Psoas muscle (tissue), 8 donors: ENCODE measurements around the gene SGK1. TPM values are rescaled to one million over a fixed set of nuclear protein-coding genes. Genes with fewer than 3 reads are reported as not detected.

ENCODE experiments used
- ATAC-seq, 4 donors: fragments of 200-7000 bp; cut with Tn5 transposase; one replicate each; pipeline ENCODE4 v1.9.1; 2020; ENCODE audit warnings: moderate library complexity in 3 of 4, mild to moderate bottlenecking in 2 of 4
- DNase-seq, 2 donors: peaks; one replicate each; pipeline ENCODE4 v3.0.0-alpha.2; 2020
- H3K27ac ChIP-seq: fragments of 200-600 bp; one replicate; pipeline ENCODE4 v1.8.0; 2022
- H3K27me3 ChIP-seq, 3 donors: fragments of 200-600 bp in 1 of 3; one replicate each; pipeline versions ENCODE4 v1.6.1 to v1.8.0; 2013 to 2022; ENCODE audit warnings: low read length in 2 of 3, mild to moderate bottlenecking in 2 of 3, moderate library complexity in 1 of 3; ENCODE audit not compliant: insufficient read depth in 3 of 3
- H3K36me3 ChIP-seq, 2 donors: fragments of 200-600 bp in 1 of 2; one replicate each; pipeline versions ENCODE4 v1.6.1 to v1.8.0; 2013 to 2022; ENCODE audit warnings: low read depth in 1 of 2, mild to moderate bottlenecking in 1 of 2, moderate library complexity in 1 of 2; ENCODE audit not compliant: insufficient read depth in 1 of 2
- H3K4me1 ChIP-seq: fragments of 200-600 bp; one replicate; pipeline ENCODE4 v1.8.0; 2022
- H3K4me3 ChIP-seq: fragments of 200-600 bp; one replicate; pipeline ENCODE4 v1.8.0; 2022; ENCODE audit warnings: mild to moderate bottlenecking
- H3K9me3 ChIP-seq: fragments of 200-600 bp; one replicate; pipeline ENCODE4 v1.8.0; 2022
- CTCF ChIP-seq: fragments of 200-600 bp; IDR thresholded peaks from one replicate; pipeline ENCODE4 v1.8.0; 2022; ENCODE audit warnings: antibody characterized with exemption
- WGBS, 3 donors: extraction: QIAGEN DNeasy Blood & Tissue Kit; methylation state at CpG; one replicate each; pipeline versions ENCODE4 v1.1.6 to v1.1.7; 2013; 5-methylcytosine and 5-hydroxymethylcytosine counted together
- intact Hi-C, 2 donors: fragments of 100-400 bp; cut with DNase I; formaldehyde crosslinking; loops; one replicate each; pipeline versions ENCODE4 v1.11.0 to v1.14.2; 2022
- polyA plus RNA-seq, 3 donors: library from polyadenylated mRNA; stranded (reverse); fragments of 200-250 nt; gene quantifications; one replicate each; pipeline ENCODE4 v1.2.3, GENCODE V29; 2013
- total RNA-seq, 4 donors: library from RNA; stranded (reverse); fragmentation: NEBNext Ultra II Directional in 2 of 4; extraction: Animal tissue kit (Norgen Biotek cat#: 25700) in 2 of 4; gene quantifications; one replicate each; pipeline versions ENCODE4 v1.2.1 to v1.2.4, GENCODE V29; 2021 to 2023
- donor health status: healthy with polysubstance abuse.
- donor health status: DM: no; HTN: no; CAD: no; lungs with moderate emphysema.
- donor health status: Bipolar disorder and iron deficiency.
- donor health status: healthy.
- donor health status: DM: yes; HTN: yes; CAD: no.
- donor health status: DM: no; HTN: no; CAD: no.
- donor health status: DM: no; HTN: no; CAD: no.
- donor health status: DM: yes; HTN: yes; CAD: no.

Gene SGK1
- total and polyA plus RNA-seq, 7 donors: 34.4 to 125 (median 64.1) TPM

- WGBS, 3 donors: 79 to 84% (median 81%) methylated on average over 8 of the region's 8 CpGs
- no peak overlapping the region for H3K4me3 ChIP-seq
- no peak for TF ChIP-seq CTCF
- no peaks in the 10 kb centered on the region for H3K27me3 ChIP-seq
- H3K36me3 ChIP-seq: peaks cover 0 to 7% of the 10 kb centered on the region in 2 donors
- no peaks in the 10 kb centered on the region for H3K9me3 ChIP-seq
- peaks cover 3% of the 10 kb centered on the region for H3K4me1 ChIP-seq
- no peak for ATAC-seq
- intact Hi-C loops: no loop called here
- DNase-seq: no peak
- no peak overlapping the region for H3K27ac ChIP-seq
These were observed 153.6 kb downstream of the SGK1 start for GRCh38 chr6:134164300-134164699.

- H3K27ac ChIP-seq: no peak overlapping the region
- ATAC-seq (no peak), DNase-seq (no peak)
- H3K27me3 ChIP-seq: no peaks in the 10 kb centered on the region
- no peaks in the 10 kb centered on the region for H3K9me3 ChIP-seq
- H3K36me3 ChIP-seq: no peaks in the 10 kb centered on the region
- intact Hi-C loops: no loop called here
- no peak overlapping the region for H3K4me3 ChIP-seq
- no peaks in the 10 kb centered on the region for H3K4me1 ChIP-seq
- WGBS, 3 donors: 54 to 87% (median 80%) methylated on average over 3 of the region's 3 CpGs
- no peak for TF ChIP-seq CTCF
These were observed 155.0 kb downstream of the SGK1 start for GRCh38 chr6:134162932-134163331.

GRCh38 chr6:134161041-134161440 lies 156.9 kb downstream of the SGK1 start:
- H3K9me3 ChIP-seq: no peaks in the 10 kb centered on the region
- intact Hi-C loops: no loop called here
- no peaks in the 10 kb centered on the region for H3K4me1 ChIP-seq
- no peak overlapping the region for H3K27ac ChIP-seq
- no peak overlapping the region for H3K4me3 ChIP-seq
- H3K36me3 ChIP-seq: no peaks in the 10 kb centered on the region
- DNase-seq: no peak
- no peak for TF ChIP-seq CTCF
- no peak for ATAC-seq
- no peaks in the 10 kb centered on the region for H3K27me3 ChIP-seq
- 29 to 38% (median 36%) methylated on average over 1 of the region's 1 CpG for WGBS, 3 donors

- H3K4me1 ChIP-seq: peaks cover 10% of the 10 kb centered on the region
- no peak for DNase-seq
- H3K27ac ChIP-seq: no peak overlapping the region
- H3K36me3 ChIP-seq: no peaks in the 10 kb centered on the region
- H3K27me3 ChIP-seq: no peaks in the 10 kb centered on the region
- peak in 3 of 4 donors; percentile 25 to 79 (median 60) for ATAC-seq
- no peak for TF ChIP-seq CTCF
- no peaks in the 10 kb centered on the region for H3K9me3 ChIP-seq
- H3K4me3 ChIP-seq: no peak overlapping the region
- intact Hi-C loops: no loop called here
- WGBS, 3 donors: 31 to 38% (median 33%) methylated on average over 8 of the region's 8 CpGs
These were observed 165.0 kb downstream of the SGK1 start for GRCh38 chr6:134152767-134153485.

- Histone ChIP-seq H3K4me3 (no peak overlapping the region), H3K4me1 (peaks cover 10% of the 10 kb centered on the region), H3K36me3 (no peaks in the 10 kb centered on the region), H3K9me3 (no peaks in the 10 kb centered on the region), H3K27ac (no peak overlapping the region), H3K27me3 (no peaks in the 10 kb centered on the region)
- no peak for ATAC-seq
- DNase-seq: no peak
- TF ChIP-seq CTCF: no peak
- 70 to 81% (median 78%) methylated on average over 2 of the region's 2 CpGs for WGBS, 3 donors
- intact Hi-C loops: no loop called here
These were observed 169.3 kb downstream of the SGK1 start for GRCh38 chr6:134148566-134148965.
